ENCODE measurements around the gene CACNA2D3.

Gene CACNA2D3

DNA sequence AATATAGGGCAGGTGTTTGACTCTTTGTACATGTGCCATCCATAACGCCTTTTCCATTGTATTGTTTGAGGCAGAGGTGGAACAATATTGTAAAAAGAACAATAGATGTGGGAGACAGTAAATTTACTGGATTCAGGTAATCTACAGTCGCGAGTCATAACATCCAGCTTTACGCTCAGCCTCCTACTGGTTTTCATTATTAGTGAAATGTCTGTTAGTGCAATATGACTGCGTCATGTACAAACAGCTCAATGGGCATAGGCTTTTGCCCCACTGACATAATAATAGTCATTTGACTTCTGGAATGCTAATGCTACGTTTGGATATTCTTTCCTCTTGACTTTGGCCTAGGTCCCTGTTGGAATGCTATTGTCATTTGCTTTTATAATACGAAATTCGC is 9.5 kb downstream of the CACNA2D3 start:
- no peak overlapping the region for H3K27ac ChIP-seq (ENCODE audit: low read length)
- no peak overlapping the region for H3K9ac ChIP-seq (ENCODE audit: low read depth, low read length)
- H3K4me1 ChIP-seq (ENCODE audit: insufficient read depth, low read length): peaks cover 20% of the 10 kb centered on the region
- H3K4me3 ChIP-seq (ENCODE audit: low read length): no peak overlapping the region
- H3K36me3 ChIP-seq (ENCODE audit: insufficient read depth, low read depth, low read length): no peaks in the 10 kb centered on the region
- H3K27me3 ChIP-seq (ENCODE audit: insufficient read depth, low read length): 0 out of 2 replicates have a peak, but pooled peaks cover under 1% of the 10 kb centered on the region
- H3K9me3 ChIP-seq (ENCODE audit: insufficient read depth, low read depth, low read length): no peaks in the 10 kb centered on the region

DNA sequence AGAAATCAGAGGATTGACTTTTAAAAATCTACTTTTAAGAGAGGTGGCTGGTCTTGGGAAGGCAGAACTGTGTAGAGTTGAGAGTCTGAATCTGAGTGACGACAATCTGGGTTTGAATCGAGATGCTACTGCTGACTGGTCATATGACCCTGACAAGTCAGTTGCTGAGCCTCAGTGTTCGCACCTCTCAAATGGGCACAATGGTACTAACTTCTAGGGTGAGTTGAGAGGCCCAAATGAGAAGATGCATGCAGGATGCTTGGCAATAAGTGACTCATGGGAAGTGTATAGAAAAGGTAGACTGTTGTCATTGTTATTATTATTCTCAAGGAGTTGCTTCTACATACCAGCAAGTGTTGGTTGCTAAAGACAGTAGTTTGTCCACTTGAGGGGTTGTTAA is 10.3 kb downstream of the CACNA2D3 start:
- Histone ChIP-seq H3K9ac (ENCODE audit: low read depth, low read length) (no peak overlapping the region), H3K9me3 (ENCODE audit: insufficient read depth, low read depth, low read length) (no peaks in the 10 kb centered on the region), H3K4me1 (ENCODE audit: insufficient read depth, low read length) (peaks cover 20% of the 10 kb centered on the region), H3K27ac (ENCODE audit: low read length) (no peak overlapping the region), H3K36me3 (ENCODE audit: insufficient read depth, low read depth, low read length) (no peaks in the 10 kb centered on the region), H3K27me3 (ENCODE audit: insufficient read depth, low read length) (no peaks in the 10 kb centered on the region), H3K4me3 (ENCODE audit: low read length) (no peak overlapping the region)

DNA sequence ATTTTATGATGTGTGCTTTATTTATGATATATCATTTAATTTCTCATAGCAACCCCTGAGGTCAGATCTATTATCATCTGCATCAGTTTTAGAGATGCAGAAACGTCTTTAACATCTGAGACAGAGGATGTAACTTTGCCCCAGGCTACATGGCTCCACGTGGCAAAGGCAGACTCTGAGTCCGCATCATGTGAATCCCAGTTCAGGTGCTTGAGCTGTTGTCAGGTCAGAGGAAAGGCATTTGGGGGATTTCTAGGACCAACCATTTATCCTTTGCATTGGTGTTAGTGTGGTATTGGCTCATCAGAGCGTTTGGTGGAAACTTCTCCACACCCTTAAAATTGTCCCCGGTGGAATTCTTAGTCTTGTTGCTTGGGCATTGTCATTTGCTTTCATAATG is 10.8 kb downstream of the CACNA2D3 start:
- H3K4me3 ChIP-seq (ENCODE audit: low read length): no peak overlapping the region
- H3K9ac ChIP-seq (ENCODE audit: low read depth, low read length): no peak overlapping the region
- H3K27me3 ChIP-seq (ENCODE audit: insufficient read depth, low read length): no peaks in the 10 kb centered on the region
- H3K36me3 ChIP-seq (ENCODE audit: insufficient read depth, low read depth, low read length): no peaks in the 10 kb centered on the region
- no peaks in the 10 kb centered on the region for H3K9me3 ChIP-seq (ENCODE audit: insufficient read depth, low read depth, low read length)
- H3K4me1 ChIP-seq (ENCODE audit: insufficient read depth, low read length): peaks cover 20% of the 10 kb centered on the region
- no peak overlapping the region for H3K27ac ChIP-seq (ENCODE audit: low read length)

DNA sequence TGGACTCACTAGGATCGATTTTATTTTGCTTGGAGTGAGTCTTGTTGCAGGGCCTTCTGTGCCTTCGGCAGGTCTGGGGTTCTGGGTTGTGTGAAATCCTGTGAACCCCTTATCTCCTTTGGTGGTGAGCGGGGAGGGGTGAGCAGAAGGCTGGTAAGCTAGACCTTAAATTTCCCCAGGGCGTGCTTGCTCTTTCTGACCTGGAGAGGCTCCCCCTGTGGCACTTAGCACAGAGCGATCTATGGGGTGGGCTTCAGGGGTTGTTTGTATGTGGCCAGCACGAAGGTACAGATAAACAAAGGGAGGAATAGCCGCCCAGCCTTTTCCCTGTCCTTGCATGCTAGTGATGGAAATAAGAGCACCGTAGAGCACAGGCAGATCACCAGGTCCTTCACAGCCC is 11.8 kb downstream of the CACNA2D3 start:
- Histone ChIP-seq H3K9ac (ENCODE audit: low read depth, low read length) (no peak overlapping the region), H3K27ac (ENCODE audit: low read length) (no peak overlapping the region), H3K4me1 (ENCODE audit: insufficient read depth, low read length) (peaks cover 20% of the 10 kb centered on the region), H3K4me3 (ENCODE audit: low read length) (no peak overlapping the region), H3K9me3 (ENCODE audit: insufficient read depth, low read depth, low read length) (no peaks in the 10 kb centered on the region), H3K36me3 (ENCODE audit: insufficient read depth, low read depth, low read length) (no peaks in the 10 kb centered on the region), H3K27me3 (ENCODE audit: insufficient read depth, low read length) (no peaks in the 10 kb centered on the region)

DNA sequence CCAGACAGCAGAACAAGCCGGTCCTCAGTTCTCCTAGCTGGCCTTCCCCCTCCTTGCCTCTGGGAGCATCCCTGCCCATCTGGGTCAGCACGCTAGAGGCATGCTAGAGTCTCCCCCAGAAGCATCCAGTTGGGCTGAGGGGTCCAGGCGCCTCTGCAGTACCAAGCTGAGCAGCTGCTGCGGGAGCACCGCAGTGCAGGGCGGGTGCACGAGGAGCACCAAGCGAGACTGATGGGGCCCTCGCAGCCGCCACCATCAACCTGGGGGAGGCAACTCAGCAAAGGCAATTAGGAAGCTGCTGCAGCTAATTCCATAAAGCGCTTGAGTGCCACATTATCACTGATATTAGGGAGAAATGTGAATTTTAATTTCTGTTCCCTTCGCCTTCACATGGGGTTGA is 12.4 kb downstream of the CACNA2D3 start:
- no peaks in the 10 kb centered on the region for H3K9me3 ChIP-seq (ENCODE audit: insufficient read depth, low read depth, low read length)
- no peak overlapping the region for H3K4me3 ChIP-seq (ENCODE audit: low read length)
- H3K4me1 ChIP-seq (ENCODE audit: insufficient read depth, low read length): peaks cover 20% of the 10 kb centered on the region
- no peak overlapping the region for H3K27ac ChIP-seq (ENCODE audit: low read length)
- no peaks in the 10 kb centered on the region for H3K27me3 ChIP-seq (ENCODE audit: insufficient read depth, low read length)
- H3K9ac ChIP-seq (ENCODE audit: low read depth, low read length): no peak overlapping the region
- no peaks in the 10 kb centered on the region for H3K36me3 ChIP-seq (ENCODE audit: insufficient read depth, low read depth, low read length)

DNA sequence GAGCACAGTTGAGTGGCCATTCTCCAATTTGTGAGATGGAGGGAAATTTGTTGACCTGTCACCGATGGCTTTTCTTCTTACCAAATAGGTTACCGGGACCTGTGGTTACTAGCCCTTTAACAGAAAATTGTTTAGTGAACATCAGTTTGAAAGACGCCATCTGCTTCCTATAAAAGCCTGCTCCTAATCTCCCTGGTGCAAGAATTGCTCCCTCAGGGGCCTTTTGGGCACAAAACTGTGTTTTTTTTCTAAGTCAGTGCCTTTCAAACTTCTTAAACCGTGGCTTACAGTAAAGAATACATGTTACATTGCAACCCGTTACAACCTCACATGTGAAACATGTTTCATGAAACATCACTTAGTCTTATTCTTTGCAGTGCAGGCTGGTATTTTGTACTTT is 15.0 kb downstream of the CACNA2D3 start:
- no peaks in the 10 kb centered on the region for H3K36me3 ChIP-seq (ENCODE audit: insufficient read depth, low read depth, low read length)
- H3K9ac ChIP-seq (ENCODE audit: low read depth, low read length): no peak overlapping the region
- no peak overlapping the region for H3K4me3 ChIP-seq (ENCODE audit: low read length)
- H3K4me1 ChIP-seq (ENCODE audit: insufficient read depth, low read length): peaks cover 20% of the 10 kb centered on the region
- no peaks in the 10 kb centered on the region for H3K9me3 ChIP-seq (ENCODE audit: insufficient read depth, low read depth, low read length)
- H3K27ac ChIP-seq (ENCODE audit: low read length): no peak overlapping the region
- H3K27me3 ChIP-seq (ENCODE audit: insufficient read depth, low read length): no peaks in the 10 kb centered on the region

DNA sequence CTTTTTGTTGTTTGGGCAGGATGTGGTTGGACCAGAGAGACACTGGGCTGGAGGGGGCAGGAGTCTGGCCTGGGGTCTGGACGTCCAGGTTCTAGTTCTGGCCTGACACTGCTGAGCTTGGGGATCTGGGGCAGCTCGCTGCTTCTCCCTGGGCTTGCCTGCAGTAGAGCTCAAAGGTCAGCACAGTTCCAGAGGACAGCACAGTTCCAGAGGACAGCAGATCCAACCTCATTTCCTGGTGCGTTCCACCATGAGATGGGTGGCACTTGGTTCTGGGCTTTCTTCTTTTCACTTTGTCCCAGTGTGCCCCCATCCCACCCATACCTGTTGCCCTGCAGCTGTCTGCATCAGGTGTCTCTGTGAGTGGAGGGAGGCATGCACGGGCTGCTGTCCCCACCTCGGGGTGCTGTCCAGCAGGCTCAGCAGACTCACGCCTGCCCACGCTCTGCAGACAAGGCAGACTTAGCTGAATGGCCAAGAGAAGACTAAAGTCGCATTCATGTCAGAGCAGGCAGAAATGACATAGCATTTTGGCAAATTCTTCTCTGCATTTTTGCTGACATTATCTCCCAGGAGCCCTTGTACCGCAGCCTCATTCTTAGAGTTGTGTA is 16.7 kb downstream of the CACNA2D3 start:
- H3K9ac ChIP-seq (ENCODE audit: low read depth, low read length): no peak overlapping the region
- H3K4me3 ChIP-seq (ENCODE audit: low read length): no peak overlapping the region
- H3K27me3 ChIP-seq (ENCODE audit: insufficient read depth, low read length): no peaks in the 10 kb centered on the region
- H3K27ac ChIP-seq (ENCODE audit: low read length): no peak overlapping the region
- peaks cover 17% of the 10 kb centered on the region for H3K4me1 ChIP-seq (ENCODE audit: insufficient read depth, low read length)
- H3K36me3 ChIP-seq (ENCODE audit: insufficient read depth, low read depth, low read length): no peaks in the 10 kb centered on the region
- H3K9me3 ChIP-seq (ENCODE audit: insufficient read depth, low read depth, low read length): no peaks in the 10 kb centered on the region

DNA sequence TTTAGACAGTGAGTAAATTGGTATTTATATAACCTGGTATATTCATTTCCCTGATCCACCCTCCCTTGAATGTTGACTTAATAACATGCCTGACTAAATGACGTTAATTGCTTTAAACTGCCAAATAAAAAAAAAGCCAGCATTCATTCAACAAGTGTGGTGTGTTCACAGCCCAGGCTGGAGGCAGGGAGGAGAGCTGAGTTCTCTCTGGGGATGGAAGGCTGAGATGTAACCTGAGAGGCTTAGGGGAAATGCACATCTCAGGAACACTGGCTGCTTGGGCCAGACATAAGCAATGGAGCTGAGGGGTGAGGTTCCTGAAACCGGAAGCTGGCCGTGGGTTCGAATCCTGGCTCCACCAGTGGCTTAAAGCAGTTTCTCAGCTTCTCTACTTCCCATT is 17.3 kb downstream of the CACNA2D3 start:
- H3K27me3 ChIP-seq (ENCODE audit: insufficient read depth, low read length): no peaks in the 10 kb centered on the region
- no peaks in the 10 kb centered on the region for H3K9me3 ChIP-seq (ENCODE audit: insufficient read depth, low read depth, low read length)
- H3K27ac ChIP-seq (ENCODE audit: low read length): no peak overlapping the region
- peaks cover 13% of the 10 kb centered on the region for H3K4me1 ChIP-seq (ENCODE audit: insufficient read depth, low read length)
- H3K36me3 ChIP-seq (ENCODE audit: insufficient read depth, low read depth, low read length): no peaks in the 10 kb centered on the region
- H3K4me3 ChIP-seq (ENCODE audit: low read length): no peak overlapping the region
- H3K9ac ChIP-seq (ENCODE audit: low read depth, low read length): no peak overlapping the region

DNA sequence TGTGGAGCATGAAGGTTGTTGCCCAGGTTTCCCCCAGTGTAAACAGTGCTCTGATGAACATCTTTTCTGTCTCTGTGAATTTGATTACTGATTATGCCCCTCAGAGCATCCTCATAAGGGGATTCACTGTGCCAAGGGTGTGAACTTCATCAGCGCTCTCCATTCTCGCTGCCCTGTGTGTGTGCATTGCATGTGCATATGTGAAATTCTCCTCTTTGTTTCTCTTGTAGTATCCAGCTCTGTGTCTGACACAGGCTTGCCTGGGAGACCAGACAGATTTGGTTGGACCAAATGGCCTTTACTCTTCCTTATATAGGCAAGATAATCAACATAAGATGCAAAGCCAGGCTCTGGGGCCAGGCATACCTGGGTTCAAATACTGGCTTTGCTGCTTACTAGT is 21.9 kb downstream of the CACNA2D3 start:
- H3K4me3 ChIP-seq (ENCODE audit: low read length): no peak overlapping the region
- H3K4me1 ChIP-seq (ENCODE audit: insufficient read depth, low read length): no peaks in the 10 kb centered on the region
- no peaks in the 10 kb centered on the region for H3K9me3 ChIP-seq (ENCODE audit: insufficient read depth, low read depth, low read length)
- no peak overlapping the region for H3K27ac ChIP-seq (ENCODE audit: low read length)
- H3K9ac ChIP-seq (ENCODE audit: low read depth, low read length): no peak overlapping the region
- H3K36me3 ChIP-seq (ENCODE audit: insufficient read depth, low read depth, low read length): no peaks in the 10 kb centered on the region
- H3K27me3 ChIP-seq (ENCODE audit: insufficient read depth, low read length): no peaks in the 10 kb centered on the region

DNA sequence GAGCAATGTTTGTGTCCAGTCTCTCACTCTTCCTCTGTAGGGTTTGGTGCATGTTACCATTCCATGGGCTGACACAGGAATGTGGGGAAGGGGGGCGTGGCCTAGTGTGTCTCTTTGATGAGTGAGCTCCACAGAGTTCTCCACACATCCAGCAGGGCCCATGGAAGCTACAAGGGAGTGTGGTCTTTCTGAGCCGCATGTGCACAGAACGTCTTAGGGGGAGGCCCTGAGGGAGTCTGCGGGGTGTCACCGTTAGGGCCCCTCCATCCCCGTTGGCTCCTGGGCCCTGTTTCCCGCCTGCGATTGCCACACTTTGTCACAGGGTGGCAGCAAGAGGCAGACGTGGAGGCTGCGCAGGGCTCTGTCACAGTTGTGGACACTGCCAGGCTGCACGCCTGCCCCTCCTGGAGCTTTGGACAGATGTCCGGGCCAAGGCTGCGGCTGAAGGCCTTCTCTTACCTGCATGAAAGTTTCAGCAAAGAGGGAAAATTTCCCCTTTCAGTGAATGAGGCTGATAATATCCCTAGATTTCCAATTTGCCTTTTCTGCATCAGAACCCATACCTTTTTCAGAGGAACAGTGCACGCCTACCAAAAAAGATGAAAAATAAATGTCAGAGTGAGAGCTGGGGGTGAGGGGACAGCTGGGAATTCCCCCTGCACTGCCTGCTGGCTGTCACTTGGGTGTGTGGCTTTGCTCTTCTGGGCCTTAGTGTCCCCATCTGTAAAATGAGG is 24.3 kb downstream of the CACNA2D3 start:
- Histone ChIP-seq H3K27me3 (ENCODE audit: insufficient read depth, low read length) (no peaks in the 10 kb centered on the region), H3K9me3 (ENCODE audit: insufficient read depth, low read depth, low read length) (no peaks in the 10 kb centered on the region), H3K36me3 (ENCODE audit: insufficient read depth, low read depth, low read length) (no peaks in the 10 kb centered on the region), H3K4me3 (ENCODE audit: low read length) (no peak overlapping the region), H3K4me1 (ENCODE audit: insufficient read depth, low read length) (no peaks in the 10 kb centered on the region), H3K27ac (ENCODE audit: low read length) (no peak overlapping the region), H3K9ac (ENCODE audit: low read depth, low read length) (no peak overlapping the region)

DNA sequence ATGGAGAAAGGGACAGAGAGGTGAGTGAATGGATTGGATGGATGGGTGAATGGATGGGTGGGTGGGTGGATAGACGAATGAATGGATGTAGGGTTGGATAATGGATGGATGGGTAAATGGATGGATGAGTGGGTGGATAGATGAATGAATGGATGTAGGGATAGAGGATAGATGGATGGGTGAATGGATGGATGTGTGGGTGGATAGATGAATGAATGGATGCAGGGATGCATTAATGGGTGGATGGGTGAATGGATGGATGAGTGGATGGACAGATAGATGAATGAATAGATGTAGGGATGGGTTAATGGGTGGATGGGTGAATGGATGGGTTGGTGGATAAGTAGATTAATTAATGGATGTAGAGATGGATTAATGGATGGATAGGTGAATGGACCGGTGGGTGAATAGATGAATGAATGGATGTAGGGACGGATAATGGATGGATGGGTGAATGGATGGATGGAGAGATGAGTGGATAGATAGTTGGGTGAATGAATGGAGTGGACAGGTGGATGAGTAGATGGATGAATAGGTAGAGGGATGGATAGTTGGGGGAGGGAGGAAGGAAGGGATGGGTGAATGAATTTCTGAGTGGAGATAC is 28.6 kb downstream of the CACNA2D3 start:
- Histone ChIP-seq H3K4me3 (ENCODE audit: low read length) (no peak overlapping the region), H3K9me3 (ENCODE audit: insufficient read depth, low read depth, low read length) (no peaks in the 10 kb centered on the region), H3K36me3 (ENCODE audit: insufficient read depth, low read depth, low read length) (no peaks in the 10 kb centered on the region), H3K27me3 (ENCODE audit: insufficient read depth, low read length) (no peaks in the 10 kb centered on the region), H3K27ac (ENCODE audit: low read length) (no peak overlapping the region), H3K9ac (ENCODE audit: low read depth, low read length) (no peak overlapping the region), H3K4me1 (ENCODE audit: insufficient read depth, low read length) (no peaks in the 10 kb centered on the region)

DNA sequence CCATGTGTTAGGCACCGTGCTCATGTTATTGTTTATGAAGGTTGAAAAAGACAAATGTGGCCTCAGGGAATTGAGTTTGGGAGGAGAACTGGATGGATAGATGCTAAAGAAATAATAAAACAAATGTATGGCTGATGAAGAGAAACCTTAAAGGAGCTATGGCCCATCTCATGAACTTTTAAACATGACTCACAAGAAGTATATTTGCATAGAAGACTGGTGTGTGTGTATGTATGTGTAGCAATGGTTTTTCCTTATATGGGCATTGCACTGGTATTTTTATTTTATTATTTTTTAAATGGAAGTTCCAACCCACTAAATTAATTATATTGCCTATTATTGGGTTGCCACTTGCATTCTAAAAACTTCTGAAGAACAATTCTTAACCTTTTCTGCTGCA is 31.1 kb downstream of the CACNA2D3 start:
- no peak overlapping the region for H3K9ac ChIP-seq (ENCODE audit: low read depth, low read length)
- no peak overlapping the region for H3K27ac ChIP-seq (ENCODE audit: low read length)
- no peaks in the 10 kb centered on the region for H3K27me3 ChIP-seq (ENCODE audit: insufficient read depth, low read length)
- no peaks in the 10 kb centered on the region for H3K36me3 ChIP-seq (ENCODE audit: insufficient read depth, low read depth, low read length)
- H3K4me1 ChIP-seq (ENCODE audit: insufficient read depth, low read length): peaks cover 6% of the 10 kb centered on the region; the same call in 1 of the 2 replicates
- no peak overlapping the region for H3K4me3 ChIP-seq (ENCODE audit: low read length)
- H3K9me3 ChIP-seq (ENCODE audit: insufficient read depth, low read depth, low read length): no peaks in the 10 kb centered on the region

All from iPS-20b (cell line).